Measurements from ENCODE around the gene IFI30.

IFI30 gene

DNA sequence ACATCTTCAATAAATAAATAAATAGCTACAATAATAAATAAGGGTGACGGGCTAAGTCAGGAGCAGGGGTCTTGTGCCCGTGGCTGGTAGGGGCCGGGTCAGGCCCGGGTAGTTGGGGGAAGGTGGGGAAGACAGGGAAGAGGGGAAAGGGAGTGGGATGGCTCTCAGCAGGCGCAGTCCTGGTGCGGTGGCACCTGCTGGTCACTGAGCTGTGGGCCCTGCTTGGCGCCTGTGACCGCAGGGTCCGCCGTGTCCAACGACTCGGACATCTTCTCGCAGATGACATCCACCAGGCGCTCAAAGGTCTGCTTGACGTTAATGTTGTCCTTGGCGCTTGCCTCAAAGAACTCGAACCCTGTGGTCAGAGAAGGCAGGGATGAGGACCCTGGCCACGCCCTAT, 23.7 kb downstream of the IFI30 start:
- TF ChIP-seq CTCF (IDR thresholded peaks at IDR 0.05): no peak
- Mint-ChIP-seq H3K27ac (no peak overlapping the region), H3K36me3 (ENCODE audit: low read depth) (peaks cover 34% of the 10 kb centered on the region), H3K9me3 (no peaks in the 10 kb centered on the region), H3K4me3 (no peak overlapping the region), H3K4me1 (peaks cover 25% of the 10 kb centered on the region), H3K27me3 (ENCODE audit: low read depth, poor library complexity) (peaks cover 11% of the 10 kb centered on the region)
- no peak for DNase-seq

GRCh38 chr19:18197941-18198340, 24.3 kb downstream of the IFI30 start:
- TF ChIP-seq CTCF (IDR thresholded peaks at IDR 0.05): no peak
- peak overlapping the region; percentile 90 for H3K27ac Mint-ChIP-seq
- H3K36me3 Mint-ChIP-seq (ENCODE audit: low read depth): peaks cover 37% of the 10 kb centered on the region
- no peak for DNase-seq
- H3K4me3 Mint-ChIP-seq: no peak overlapping the region
- no peaks in the 10 kb centered on the region for H3K9me3 Mint-ChIP-seq
- H3K4me1 Mint-ChIP-seq: peaks cover 30% of the 10 kb centered on the region
- peaks cover 15% of the 10 kb centered on the region for H3K27me3 Mint-ChIP-seq (ENCODE audit: low read depth, poor library complexity)

GRCh38 chr19:18198374-18198773, 24.8 kb downstream of the IFI30 start:
- Mint-ChIP-seq H3K36me3 (ENCODE audit: low read depth) (peaks cover 37% of the 10 kb centered on the region), H3K4me1 (peaks cover 34% of the 10 kb centered on the region), H3K27me3 (ENCODE audit: low read depth, poor library complexity) (peaks cover 19% of the 10 kb centered on the region), H3K27ac (peak overlapping the region; percentile 90), H3K4me3 (no peak overlapping the region), H3K9me3 (no peaks in the 10 kb centered on the region)
- DNase-seq: no peak
- TF ChIP-seq CTCF (IDR thresholded peaks at IDR 0.05): no peak

DNA sequence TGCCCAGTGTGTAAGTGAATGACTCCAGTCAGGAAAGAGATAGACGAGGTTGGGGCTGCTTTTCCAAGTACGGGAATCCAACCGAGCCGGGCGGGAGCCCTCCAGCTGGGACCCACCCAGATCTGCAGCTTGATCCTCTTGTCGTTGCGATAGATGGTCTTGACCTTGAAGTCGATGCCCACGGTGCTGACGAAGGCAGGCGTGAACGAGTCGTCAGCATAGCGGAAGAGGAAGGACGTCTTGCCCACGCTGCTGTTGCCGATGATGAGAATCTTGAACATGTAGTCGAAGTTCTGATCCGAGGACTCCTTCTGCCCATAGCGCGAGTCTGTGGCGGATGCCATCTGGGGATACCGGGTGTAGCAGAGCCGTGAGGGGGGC, 28.8 kb downstream of the IFI30 start:
- peaks cover 35% of the 10 kb centered on the region for H3K4me1 Mint-ChIP-seq

GRCh38 chr19:18202778-18203407, 29.3 kb downstream of the IFI30 start:
- H3K4me1 Mint-ChIP-seq: peaks cover 35% of the 10 kb centered on the region
- peak overlapping the region; percentile 92 for H3K4me3 Mint-ChIP-seq
- H3K9me3 Mint-ChIP-seq: no peaks in the 10 kb centered on the region
- TF ChIP-seq CTCF (IDR thresholded peaks at IDR 0.05): no peak
- peaks cover 28% of the 10 kb centered on the region for H3K27me3 Mint-ChIP-seq (ENCODE audit: low read depth, poor library complexity)
- peaks cover 37% of the 10 kb centered on the region for H3K36me3 Mint-ChIP-seq (ENCODE audit: low read depth)
- DNase-seq: peak; percentile 57
- no peak overlapping the region for H3K27ac Mint-ChIP-seq

More for the DNA sequence above, 28.8 kb downstream of the IFI30 start:
- no peak for DNase-seq
- Mint-ChIP-seq H3K27me3 (ENCODE audit: low read depth, poor library complexity) (peaks cover 28% of the 10 kb centered on the region), H3K36me3 (ENCODE audit: low read depth) (peaks cover 37% of the 10 kb centered on the region), H3K4me3 (peak overlapping the region; percentile 92), H3K27ac (no peak overlapping the region), H3K9me3 (no peaks in the 10 kb centered on the region)
- no peak for TF ChIP-seq CTCF (IDR thresholded peaks at IDR 0.05)

- Mint-ChIP-seq H3K27ac (no peak overlapping the region), H3K36me3 (ENCODE audit: low read depth) (peaks cover 31% of the 10 kb centered on the region), H3K9me3 (no peaks in the 10 kb centered on the region), H3K4me1 (peaks cover 37% of the 10 kb centered on the region), H3K4me3 (peak overlapping the region; percentile 92), H3K27me3 (ENCODE audit: low read depth, poor library complexity) (peaks cover 30% of the 10 kb centered on the region)
- no peak for DNase-seq
- no peak for TF ChIP-seq CTCF (IDR thresholded peaks at IDR 0.05)
Observed at GRCh38 chr19:18203408-18203862, 29.8 kb downstream of the IFI30 start.
